ENCODE results near the gene SHISA4.

SHISA4 gene

DNA sequence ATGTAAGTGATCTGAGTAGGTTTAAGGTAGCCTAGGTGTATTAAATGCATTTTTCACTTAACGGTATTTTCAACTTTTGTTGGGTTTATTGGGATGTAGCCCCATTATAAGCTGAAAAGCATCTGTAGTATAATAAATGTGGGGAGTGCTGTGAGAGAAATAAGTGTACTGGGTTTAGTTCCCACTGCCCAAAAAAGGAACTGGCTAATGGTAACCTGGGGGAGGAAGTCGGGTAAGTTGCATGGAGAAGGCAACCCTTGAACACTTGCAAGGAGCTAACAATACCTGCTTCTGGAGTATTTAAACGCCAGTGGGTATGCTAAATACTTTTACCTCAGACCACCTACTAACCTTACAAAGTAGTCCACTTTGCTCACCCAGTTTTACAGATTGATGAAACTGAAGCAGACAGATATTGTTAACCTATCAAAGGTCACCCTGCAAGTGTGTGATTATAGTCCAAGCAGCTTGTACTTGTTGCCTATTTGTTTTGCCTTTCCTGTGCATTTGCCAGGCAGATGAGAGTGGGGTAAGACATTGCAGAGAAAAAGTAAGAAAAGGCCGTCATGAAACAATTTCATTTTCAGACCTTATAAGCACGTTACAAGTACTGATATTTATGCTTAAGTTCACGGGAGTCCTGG is 7.6 kb upstream of the SHISA4 start:
- no peak for DNase-seq (ENCODE audit: extremely low read depth, low read depth)
- TF ChIP-seq, protein P1, sequence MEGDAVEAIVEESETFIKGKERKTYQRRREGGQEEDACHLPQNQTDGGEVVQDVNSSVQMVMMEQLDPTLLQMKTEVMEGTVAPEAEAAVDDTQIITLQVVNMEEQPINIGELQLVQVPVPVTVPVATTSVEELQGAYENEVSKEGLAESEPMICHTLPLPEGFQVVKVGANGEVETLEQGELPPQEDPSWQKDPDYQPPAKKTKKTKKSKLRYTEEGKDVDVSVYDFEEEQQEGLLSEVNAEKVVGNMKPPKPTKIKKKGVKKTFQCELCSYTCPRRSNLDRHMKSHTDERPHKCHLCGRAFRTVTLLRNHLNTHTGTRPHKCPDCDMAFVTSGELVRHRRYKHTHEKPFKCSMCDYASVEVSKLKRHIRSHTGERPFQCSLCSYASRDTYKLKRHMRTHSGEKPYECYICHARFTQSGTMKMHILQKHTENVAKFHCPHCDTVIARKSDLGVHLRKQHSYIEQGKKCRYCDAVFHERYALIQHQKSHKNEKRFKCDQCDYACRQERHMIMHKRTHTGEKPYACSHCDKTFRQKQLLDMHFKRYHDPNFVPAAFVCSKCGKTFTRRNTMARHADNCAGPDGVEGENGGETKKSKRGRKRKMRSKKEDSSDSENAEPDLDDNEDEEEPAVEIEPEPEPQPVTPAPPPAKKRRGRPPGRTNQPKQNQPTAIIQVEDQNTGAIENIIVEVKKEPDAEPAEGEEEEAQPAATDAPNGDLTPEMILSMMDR (IDR thresholded peaks at IDR 0.05; ENCODE audit: low read depth, low read length, missing control alignments), result no peak
- no peak overlapping the region for H3K4me3 ChIP-seq (replicated peaks; ENCODE audit: low read depth, low read length)

DNA sequence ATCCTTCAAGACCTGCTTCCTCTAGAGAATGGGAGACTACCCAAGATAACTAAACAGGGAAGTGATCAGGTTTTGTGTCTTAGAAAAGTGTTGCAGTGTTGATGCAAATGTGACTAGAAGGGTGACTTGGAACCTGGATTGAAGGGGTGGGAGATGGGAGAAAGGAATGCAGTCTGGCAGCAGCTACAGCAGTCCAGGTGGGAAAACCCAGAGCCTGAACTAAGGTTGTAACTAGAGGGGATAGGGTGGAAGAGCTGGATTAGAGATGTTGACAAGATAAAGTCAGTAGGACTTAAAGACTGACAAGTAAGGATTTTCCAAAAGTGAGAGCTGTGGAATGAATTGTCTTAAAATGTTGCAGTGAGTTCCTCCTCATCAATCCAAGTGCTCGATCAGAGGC is 7.1 kb upstream of the SHISA4 start:
- no peak overlapping the region for H3K4me3 ChIP-seq (replicated peaks; ENCODE audit: low read depth, low read length)
- DNase-seq (ENCODE audit: extremely low read depth, low read depth), result no peak
- TF ChIP-seq, protein P1 (IDR thresholded peaks at IDR 0.05; ENCODE audit: low read depth, low read length, missing control alignments), result no peak

DNA sequence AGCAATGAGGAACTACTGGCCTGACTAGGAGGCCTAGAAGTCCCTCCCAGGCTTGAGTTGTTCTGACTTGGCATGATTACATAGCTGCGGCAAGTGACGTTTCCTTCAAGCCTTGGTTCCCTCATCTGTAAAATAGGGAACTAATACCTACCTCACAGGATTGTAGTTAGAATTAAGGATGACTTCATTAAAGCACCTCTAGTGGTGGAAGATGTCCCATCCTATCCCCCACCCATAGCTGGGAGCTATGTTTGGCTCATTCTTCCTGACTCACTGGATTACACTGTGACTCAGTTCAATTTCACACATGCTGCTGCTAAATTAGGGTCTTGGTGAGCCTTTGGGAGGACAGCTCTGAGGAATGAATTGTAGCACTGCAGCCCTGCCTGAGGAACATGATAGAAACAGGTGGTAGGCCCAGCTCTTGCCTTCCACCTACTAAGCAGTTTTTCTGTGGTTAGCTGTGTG is 6.0 kb upstream of the SHISA4 start:
- H3K4me3 ChIP-seq (replicated peaks; ENCODE audit: low read depth, low read length), result no peak overlapping the region
- TF ChIP-seq, protein P1 (IDR thresholded peaks at IDR 0.05; ENCODE audit: low read depth, low read length, missing control alignments), result no peak
- DNase-seq (ENCODE audit: extremely low read depth, low read depth), result peak; percentile 37

DNA sequence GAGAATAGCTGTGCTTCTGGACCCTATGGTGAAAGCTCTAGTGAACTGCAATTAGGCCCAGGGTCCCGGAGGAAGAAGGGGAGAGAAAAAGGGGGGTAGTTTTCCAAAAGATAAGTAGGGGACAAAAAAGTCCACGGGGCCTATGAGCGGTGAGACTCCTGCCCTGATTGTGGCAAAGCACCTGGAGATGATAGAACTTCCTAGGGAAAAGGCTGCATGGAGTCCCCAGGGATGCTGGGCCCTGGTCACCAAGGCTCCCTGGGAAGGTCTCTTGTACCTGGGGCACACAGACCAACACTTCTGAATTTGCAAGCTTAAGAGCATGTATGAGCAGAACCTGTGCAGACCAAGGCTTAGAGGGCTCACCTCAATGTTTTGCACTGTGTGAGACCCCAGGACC is 5.4 kb upstream of the SHISA4 start:
- TF ChIP-seq, protein P1 (IDR thresholded peaks at IDR 0.05; ENCODE audit: low read depth, low read length, missing control alignments), result no peak
- H3K4me3 ChIP-seq (replicated peaks; ENCODE audit: low read depth, low read length), result no peak overlapping the region
- DNase-seq (ENCODE audit: extremely low read depth, low read depth), result no peak

DNA sequence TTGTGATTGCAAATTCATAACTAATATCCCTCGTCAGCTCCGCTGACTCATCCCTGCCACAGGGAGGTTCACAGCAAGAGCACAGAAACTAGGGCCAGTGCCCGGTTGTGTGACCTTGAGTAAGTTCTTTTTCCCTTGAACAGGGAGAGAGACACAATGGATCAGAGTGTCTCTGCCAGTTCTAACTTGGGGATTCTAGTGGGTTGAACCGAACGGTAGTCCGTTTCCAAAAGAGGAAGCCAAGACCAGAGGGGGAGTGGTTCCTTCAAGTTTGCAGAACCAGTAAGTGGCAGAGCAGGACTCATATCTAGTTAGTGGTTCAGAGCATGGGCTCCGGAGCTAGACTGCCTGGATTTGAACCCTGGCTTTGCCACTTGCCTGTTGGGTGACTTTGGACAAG is 4.9 kb upstream of the SHISA4 start:
- TF ChIP-seq, protein P1 (IDR thresholded peaks at IDR 0.05; ENCODE audit: low read depth, low read length, missing control alignments), result no peak
- no peak overlapping the region for H3K4me3 ChIP-seq (replicated peaks; ENCODE audit: low read depth, low read length)
- DNase-seq (ENCODE audit: extremely low read depth, low read depth), result no peak

DNA sequence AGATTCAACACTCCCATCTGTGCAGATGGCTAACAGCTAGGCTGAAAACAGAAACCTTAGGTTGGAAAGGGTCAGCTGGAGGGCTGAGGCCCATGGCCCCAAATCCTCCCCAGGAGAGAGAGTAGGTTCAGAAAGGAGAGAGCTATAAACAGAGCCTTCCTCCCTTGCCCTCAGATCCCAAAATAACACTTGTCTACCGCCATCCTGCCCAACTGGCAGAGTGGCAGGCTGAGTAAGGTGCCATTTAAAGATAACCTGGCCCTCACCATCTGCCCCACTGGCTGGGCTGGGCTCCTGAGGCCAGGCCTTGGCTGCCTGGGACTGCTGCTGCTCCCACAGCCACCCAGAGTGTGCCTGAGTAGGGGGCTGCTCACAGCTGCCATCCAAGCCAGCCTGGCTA is 4.3 kb upstream of the SHISA4 start:
- TF ChIP-seq, protein P1 (IDR thresholded peaks at IDR 0.05; ENCODE audit: low read depth, low read length, missing control alignments), result no peak
- H3K4me3 ChIP-seq (replicated peaks; ENCODE audit: low read depth, low read length), result no peak overlapping the region
- DNase-seq (ENCODE audit: extremely low read depth, low read depth), result no peak
